ENCODE measurements around the gene HDDC2. TPM values are rescaled to one million over a fixed set of nuclear protein-coding genes. Genes with fewer than 3 reads are reported as not detected.

Gene HDDC2
- total and polyA plus RNA-seq, 9 of the 15 experiments (the other 6 are each of a cell fraction or from before 2014, with no cell fraction given) = 194 to 632 (median 294) TPM

DNA sequence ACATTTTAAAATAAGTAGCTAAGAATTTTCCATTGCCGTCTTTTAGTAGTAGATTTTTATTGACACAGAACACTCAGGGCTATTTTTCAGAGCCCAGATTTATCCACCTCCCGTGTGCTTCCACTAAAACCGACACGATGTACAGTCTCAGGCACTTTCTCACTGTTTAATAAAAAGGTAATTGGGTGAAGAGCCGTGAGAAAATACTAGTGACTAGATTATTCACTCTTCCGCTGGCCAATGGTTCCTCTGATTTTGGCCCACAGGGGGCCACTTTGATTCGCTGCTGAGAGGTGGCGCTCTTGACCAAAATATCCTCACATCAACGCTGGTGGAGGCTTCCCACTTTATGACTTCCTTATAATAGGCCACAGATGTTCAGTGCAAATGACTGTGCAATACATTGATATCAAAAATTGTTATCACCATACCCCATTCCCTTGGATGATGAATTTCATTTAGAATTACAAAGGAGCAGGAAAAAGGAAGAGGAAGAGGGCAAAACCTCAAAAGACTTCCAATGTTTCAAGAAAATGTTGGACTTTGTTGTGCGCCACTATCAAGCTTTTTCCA, 12.3 kb upstream of the HDDC2 start (continued):
- no peak for TF ChIP-seq NCOA6 (IDR thresholded peaks at IDR 0.05)
- no peak for TF ChIP-seq NFIC (IDR thresholded peaks at IDR 0.05)
- peak; percentile 58; the same call in 1 of the 2 replicates for TF ChIP-seq STAG1 (CRISPR knock-in tag; IDR thresholded peaks at IDR 0.05; ENCODE audit: borderline replicate concordance)
- 0 out of 2 replicates have a peak, but pooled peaks have one; percentile 41 for TF ChIP-seq CTBP1 (IDR thresholded peaks at IDR 0.05; ENCODE audit: borderline replicate concordance)
- TF ChIP-seq, protein P1, sequence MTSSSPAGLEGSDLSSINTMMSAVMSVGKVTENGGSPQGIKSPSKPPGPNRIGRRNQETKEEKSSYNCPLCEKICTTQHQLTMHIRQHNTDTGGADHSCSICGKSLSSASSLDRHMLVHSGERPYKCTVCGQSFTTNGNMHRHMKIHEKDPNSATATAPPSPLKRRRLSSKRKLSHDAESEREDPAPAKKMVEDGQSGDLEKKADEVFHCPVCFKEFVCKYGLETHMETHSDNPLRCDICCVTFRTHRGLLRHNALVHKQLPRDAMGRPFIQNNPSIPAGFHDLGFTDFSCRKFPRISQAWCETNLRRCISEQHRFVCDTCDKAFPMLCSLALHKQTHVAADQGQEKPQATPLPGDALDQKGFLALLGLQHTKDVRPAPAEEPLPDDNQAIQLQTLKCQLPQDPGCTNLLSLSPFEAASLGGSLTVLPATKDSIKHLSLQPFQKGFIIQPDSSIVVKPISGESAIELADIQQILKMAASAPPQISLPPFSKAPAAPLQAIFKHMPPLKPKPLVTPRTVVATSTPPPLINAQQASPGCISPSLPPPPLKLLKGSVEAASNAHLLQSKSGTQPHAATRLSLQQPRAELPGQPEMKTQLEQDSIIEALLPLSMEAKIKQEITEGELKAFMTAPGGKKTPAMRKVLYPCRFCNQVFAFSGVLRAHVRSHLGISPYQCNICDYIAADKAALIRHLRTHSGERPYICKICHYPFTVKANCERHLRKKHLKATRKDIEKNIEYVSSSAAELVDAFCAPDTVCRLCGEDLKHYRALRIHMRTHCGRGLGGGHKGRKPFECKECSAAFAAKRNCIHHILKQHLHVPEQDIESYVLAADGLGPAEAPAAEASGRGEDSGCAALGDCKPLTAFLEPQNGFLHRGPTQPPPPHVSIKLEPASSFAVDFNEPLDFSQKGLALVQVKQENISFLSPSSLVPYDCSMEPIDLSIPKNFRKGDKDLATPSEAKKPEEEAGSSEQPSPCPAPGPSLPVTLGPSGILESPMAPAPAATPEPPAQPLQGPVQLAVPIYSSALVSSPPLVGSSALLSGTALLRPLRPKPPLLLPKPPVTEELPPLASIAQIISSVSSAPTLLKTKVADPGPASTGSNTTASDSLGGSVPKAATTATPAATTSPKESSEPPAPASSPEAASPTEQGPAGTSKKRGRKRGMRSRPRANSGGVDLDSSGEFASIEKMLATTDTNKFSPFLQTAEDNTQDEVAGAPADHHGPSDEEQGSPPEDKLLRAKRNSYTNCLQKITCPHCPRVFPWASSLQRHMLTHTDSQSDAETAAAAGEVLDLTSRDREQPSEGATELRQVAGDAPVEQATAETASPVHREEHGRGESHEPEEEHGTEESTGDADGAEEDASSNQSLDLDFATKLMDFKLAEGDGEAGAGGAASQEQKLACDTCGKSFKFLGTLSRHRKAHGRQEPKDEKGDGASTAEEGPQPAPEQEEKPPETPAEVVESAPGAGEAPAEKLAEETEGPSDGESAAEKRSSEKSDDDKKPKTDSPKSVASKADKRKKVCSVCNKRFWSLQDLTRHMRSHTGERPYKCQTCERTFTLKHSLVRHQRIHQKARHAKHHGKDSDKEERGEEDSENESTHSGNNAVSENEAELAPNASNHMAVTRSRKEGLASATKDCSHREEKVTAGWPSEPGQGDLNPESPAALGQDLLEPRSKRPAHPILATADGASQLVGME (CRISPR knock-in tag; IDR thresholded peaks at IDR 0.05) = no peak
- peak in 1 of 2 experiments; percentile 56; a peak in 1 of 4 replicates for TF ChIP-seq RCOR1 (IDR thresholded peaks at IDR 0.05; ENCODE audit: borderline replicate concordance in 1 of 2, low read depth in 2 of 2, low read length in 2 of 2)
- TF ChIP-seq NR4A1 (CRISPR knock-in tag; IDR thresholded peaks at IDR 0.05) = no peak
- no peak for TF ChIP-seq NR4A1 (tag; IDR thresholded peaks at IDR 0.05)
- TF ChIP-seq, protein P2, sequence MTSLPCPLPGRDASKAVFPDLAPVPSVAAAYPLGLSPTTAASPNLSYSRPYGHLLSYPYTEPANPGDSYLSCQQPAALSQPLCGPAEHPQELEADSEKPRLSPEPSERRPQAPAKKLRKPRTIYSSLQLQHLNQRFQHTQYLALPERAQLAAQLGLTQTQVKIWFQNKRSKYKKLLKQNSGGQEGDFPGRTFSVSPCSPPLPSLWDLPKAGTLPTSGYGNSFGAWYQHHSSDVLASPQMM (CRISPR knock-in tag; IDR thresholded peaks at IDR 0.05) = no peak
- TF ChIP-seq ZNF146 (CRISPR knock-in tag; IDR thresholded peaks at IDR 0.05; ENCODE audit: unreplicated experiment) = no peak
- TF ChIP-seq, protein P3, sequence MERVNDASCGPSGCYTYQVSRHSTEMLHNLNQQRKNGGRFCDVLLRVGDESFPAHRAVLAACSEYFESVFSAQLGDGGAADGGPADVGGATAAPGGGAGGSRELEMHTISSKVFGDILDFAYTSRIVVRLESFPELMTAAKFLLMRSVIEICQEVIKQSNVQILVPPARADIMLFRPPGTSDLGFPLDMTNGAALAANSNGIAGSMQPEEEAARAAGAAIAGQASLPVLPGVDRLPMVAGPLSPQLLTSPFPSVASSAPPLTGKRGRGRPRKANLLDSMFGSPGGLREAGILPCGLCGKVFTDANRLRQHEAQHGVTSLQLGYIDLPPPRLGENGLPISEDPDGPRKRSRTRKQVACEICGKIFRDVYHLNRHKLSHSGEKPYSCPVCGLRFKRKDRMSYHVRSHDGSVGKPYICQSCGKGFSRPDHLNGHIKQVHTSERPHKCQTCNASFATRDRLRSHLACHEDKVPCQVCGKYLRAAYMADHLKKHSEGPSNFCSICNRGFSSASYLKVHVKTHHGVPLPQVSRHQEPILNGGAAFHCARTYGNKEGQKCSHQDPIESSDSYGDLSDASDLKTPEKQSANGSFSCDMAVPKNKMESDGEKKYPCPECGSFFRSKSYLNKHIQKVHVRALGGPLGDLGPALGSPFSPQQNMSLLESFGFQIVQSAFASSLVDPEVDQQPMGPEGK (CRISPR knock-in tag; IDR thresholded peaks at IDR 0.05; ENCODE audit: borderline replicate concordance) = no peak
- no peak for TF ChIP-seq HDGF (IDR thresholded peaks at IDR 0.05)
- TF ChIP-seq TFAM (CRISPR knock-in tag; conservative IDR thresholded peaks at IDR 0.05) = no peak
- TF ChIP-seq MAZ (CRISPR knock-in tag; conservative IDR thresholded peaks at IDR 0.05 in 1 of 2, IDR thresholded peaks at IDR 0.05 in 1 of 2) = peak in 1 of 2 experiments; percentile 61; a peak in 2 of 4 replicates
- TF ChIP-seq, protein P4, sequence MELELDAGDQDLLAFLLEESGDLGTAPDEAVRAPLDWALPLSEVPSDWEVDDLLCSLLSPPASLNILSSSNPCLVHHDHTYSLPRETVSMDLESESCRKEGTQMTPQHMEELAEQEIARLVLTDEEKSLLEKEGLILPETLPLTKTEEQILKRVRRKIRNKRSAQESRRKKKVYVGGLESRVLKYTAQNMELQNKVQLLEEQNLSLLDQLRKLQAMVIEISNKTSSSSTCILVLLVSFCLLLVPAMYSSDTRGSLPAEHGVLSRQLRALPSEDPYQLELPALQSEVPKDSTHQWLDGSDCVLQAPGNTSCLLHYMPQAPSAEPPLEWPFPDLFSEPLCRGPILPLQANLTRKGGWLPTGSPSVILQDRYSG (tag; conservative IDR thresholded peaks at IDR 0.05; ENCODE audit: low read depth) = no peak
- TF ChIP-seq, protein P5, sequence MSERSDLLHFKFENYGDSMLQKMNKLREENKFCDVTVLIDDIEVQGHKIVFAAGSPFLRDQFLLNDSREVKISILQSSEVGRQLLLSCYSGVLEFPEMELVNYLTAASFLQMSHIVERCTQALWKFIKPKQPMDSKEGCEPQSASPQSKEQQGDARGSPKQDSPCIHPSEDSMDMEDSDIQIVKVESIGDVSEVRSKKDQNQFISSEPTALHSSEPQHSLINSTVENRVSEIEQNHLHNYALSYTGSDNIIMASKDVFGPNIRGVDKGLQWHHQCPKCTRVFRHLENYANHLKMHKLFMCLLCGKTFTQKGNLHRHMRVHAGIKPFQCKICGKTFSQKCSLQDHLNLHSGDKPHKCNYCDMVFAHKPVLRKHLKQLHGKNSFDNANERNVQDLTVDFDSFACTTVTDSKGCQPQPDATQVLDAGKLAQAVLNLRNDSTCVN (CRISPR knock-in tag; IDR thresholded peaks at IDR 0.05) = no peak
- no peak for TF ChIP-seq BRD9 (IDR thresholded peaks at IDR 0.05; ENCODE audit: low read depth, partially characterized antibody)
- TF ChIP-seq ZNF764 (CRISPR knock-in tag; IDR thresholded peaks at IDR 0.05; ENCODE audit: low read depth) = no peak
